Cardiac muscle cell (in vitro differentiated cells and primary cell): ENCODE measurements around the gene NELFCD. TPM values are rescaled to one million over a fixed set of nuclear protein-coding genes. Genes with fewer than 3 reads are reported as not detected.

Experiments
- DNase-seq, 2 donors: peaks; one replicate each; pipeline versions ENCODE4 v3.0.0 to v3.0.0-alpha.2; 2010 to 2017; ENCODE audit warnings: low read depth in 1 of 2, low spot score in 1 of 2
- H3K27ac ChIP-seq: fragments of 200-600 bp; sonication (generic); 2 replicates; pipeline ENCODE4 v1.5.1; 2016
- H3K27me3 ChIP-seq: fragments of 200-600 bp; sonication (generic); 2 replicates; pipeline ENCODE4 v1.6.0; 2016; ENCODE audit warnings: control low read depth
- H3K36me3 ChIP-seq: fragments of 200-600 bp; sonication (generic); 2 replicates; pipeline ENCODE4 v1.5.1; 2016; ENCODE audit warnings: control low read depth
- H3K4me1 ChIP-seq: fragments of 200-600 bp; sonication (generic); 2 replicates; pipeline ENCODE4 v1.8.1; 2017; ENCODE audit warnings: low read depth, mild to moderate bottlenecking, mixed run types
- H3K4me3 ChIP-seq: fragments of 200-600 bp; sonication (generic); 2 replicates; pipeline ENCODE4 v1.5.1; 2016; ENCODE audit warnings: mild to moderate bottlenecking
- H3K9me3 ChIP-seq: fragments of 200-600 bp; sonication (generic); 2 replicates; pipeline ENCODE4 v1.5.1; 2017; ENCODE audit warnings: low read depth, mild to moderate bottlenecking, control low read depth
- CTCF ChIP-seq: IDR thresholded peaks from 2 replicates; pipeline ENCODE4 v1.5.1; 2012; ENCODE audit warnings: low read depth, mild to moderate bottlenecking, low read length
- polyA plus RNA-seq: library from polyadenylated mRNA; unstranded; fragments of >200 nt; fragmentation: Nextera tagmentation; extraction: Ambion mirVana; gene quantifications from 2 replicates; pipeline ENCODE4 v1.2.1, GENCODE V29; 2016
- total RNA-seq: library from RNA; depleted of rRNA; stranded (reverse); fragments of >200 nt; gene quantifications from 2 replicates; pipeline ENCODE4 v1.2.3, GENCODE V29; 2016

The NELFCD gene
- total and polyA plus RNA-seq, 2 experiments from 2014 or later = 77.3 to 109 TPM

GRCh38 chr20:59025086-59025485 lies 44.0 kb downstream of the NELFCD start:
- DNase-seq = no peak
- H3K9me3 ChIP-seq = no peaks in the 10 kb centered on the region
- H3K4me3 ChIP-seq = no peak overlapping the region
- H3K36me3 ChIP-seq = peaks cover 38% of the 10 kb centered on the region
- H3K4me1 ChIP-seq = peaks cover 14% of the 10 kb centered on the region
- TF ChIP-seq CTCF = no peak
- peak overlapping the region; percentile 26 for H3K27ac ChIP-seq
- no peaks in the 10 kb centered on the region for H3K27me3 ChIP-seq

- Histone ChIP-seq H3K9me3 (no peaks in the 10 kb centered on the region), H3K27ac (no peak overlapping the region), H3K36me3 (peaks cover 41% of the 10 kb centered on the region), H3K27me3 (no peaks in the 10 kb centered on the region), H3K4me3 (no peak overlapping the region), H3K4me1 (peaks cover 14% of the 10 kb centered on the region)
- no peak for DNase-seq
- no peak for TF ChIP-seq CTCF
These were observed 44.5 kb downstream of the NELFCD start for GRCh38 chr20:59025511-59025910.

GRCh38 chr20:59026904-59027740 lies 46.1 kb downstream of the NELFCD start:
- Histone ChIP-seq H3K27ac (no peak overlapping the region), H3K27me3 (no peaks in the 10 kb centered on the region), H3K36me3 (peaks cover 41% of the 10 kb centered on the region), H3K4me3 (no peak overlapping the region), H3K9me3 (no peaks in the 10 kb centered on the region), H3K4me1 (peaks cover 17% of the 10 kb centered on the region)
- TF ChIP-seq CTCF = no peak
- DNase-seq = no peak

- H3K9me3 ChIP-seq = no peaks in the 10 kb centered on the region
These were observed 46.8 kb downstream of the NELFCD start for GRCh38 chr20:59027741-59028320.

GRCh38 chr20:59028812-59029211 lies 47.8 kb downstream of the NELFCD start:
- no peaks in the 10 kb centered on the region for H3K9me3 ChIP-seq
- TF ChIP-seq CTCF = no peak
- H3K4me3 ChIP-seq = peak overlapping the region; percentile 1
- DNase-seq = no peak
- H3K36me3 ChIP-seq = peaks cover 38% of the 10 kb centered on the region
- H3K4me1 ChIP-seq = peaks cover 24% of the 10 kb centered on the region
- no peak overlapping the region for H3K27ac ChIP-seq
- H3K27me3 ChIP-seq = no peaks in the 10 kb centered on the region

More at GRCh38 chr20:59027741-59028320, 46.8 kb downstream of the NELFCD start:
- no peaks in the 10 kb centered on the region for H3K27me3 ChIP-seq
- TF ChIP-seq CTCF = no peak
- peak in 1 of 2 donors; percentile 65 for DNase-seq
- H3K36me3 ChIP-seq = peaks cover 41% of the 10 kb centered on the region
- no peak overlapping the region for H3K4me3 ChIP-seq
- H3K4me1 ChIP-seq = peaks cover 17% of the 10 kb centered on the region
- no peak overlapping the region for H3K27ac ChIP-seq
